ENCODE data around the gene OR2M7.
A peak's percentile ranks its signal among the peaks of the same experiment; 100 is the strongest.
"Not testable (repeated sequence)": the region's sequence is repeated elsewhere in the genome, so short reads cannot be mapped to it uniquely, and the experiment has no call there.

The OR2M7 gene

GRCh38 chr1:248306103-248306502 lies 18.3 kb downstream of the OR2M7 start:
- TF ChIP-seq PAX5 (IDR thresholded peaks at IDR 0.05; ENCODE audit: insufficient read depth, low read length, severe bottlenecking) (no peak), POLR2AphosphoS5 (IDR thresholded peaks at IDR 0.05; ENCODE audit: low read depth, low read length) (no peak), SPI1 (IDR thresholded peaks at IDR 0.05; ENCODE audit: low read depth, low read length) (no peak), POU2F2 (IDR thresholded peaks at IDR 0.05; ENCODE audit: low read depth, low read length) (no peak)
- DNase-seq (ENCODE audit: insufficient read length, low spot score) (no peak), FAIRE-seq (no peak)

DNA sequence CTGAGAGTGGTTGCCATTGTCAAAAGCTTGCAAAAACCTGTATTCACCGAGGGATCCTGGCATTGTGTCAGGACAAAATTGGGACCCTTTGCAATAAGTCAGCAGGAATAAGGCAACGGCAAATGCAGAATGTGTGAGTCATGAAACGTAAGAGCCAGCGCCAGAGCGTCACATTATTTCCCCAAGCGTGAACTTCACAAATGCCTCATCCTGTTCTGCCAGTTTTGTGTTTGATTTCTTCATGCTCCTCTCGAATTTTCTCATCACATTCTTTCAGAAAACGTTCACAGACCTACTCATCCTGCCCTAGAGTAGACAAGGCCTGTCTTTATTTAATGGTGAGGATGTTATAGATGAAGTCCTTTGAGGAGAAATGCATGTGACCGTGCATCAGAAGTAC lies 18.7 kb downstream of the OR2M7 start:
- not testable (repeated sequence) for DNase-seq (ENCODE audit: insufficient read length, low spot score)
- peak; percentile 35 for FAIRE-seq

DNA sequence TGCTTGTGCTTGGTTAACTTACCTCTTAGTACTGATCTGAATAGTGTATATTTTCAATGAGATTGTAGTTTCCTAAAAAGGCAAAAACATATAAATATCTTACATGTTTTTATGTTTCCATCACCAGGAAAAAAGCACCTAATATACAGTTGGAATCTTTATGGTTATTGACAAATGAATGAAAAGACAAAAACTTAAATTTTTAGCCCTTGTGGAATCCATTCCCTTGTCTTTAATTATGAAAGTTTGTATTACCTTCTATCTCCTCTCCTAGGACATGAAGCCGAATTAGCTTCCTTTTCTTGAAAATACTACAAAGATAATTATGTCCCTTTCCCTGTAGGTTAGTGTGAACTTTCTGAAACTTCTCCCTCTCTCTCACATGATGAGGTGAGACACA lies 21.0 kb downstream of the OR2M7 start, which contains the start of gene OR2T12:
Gene OR2T12 (minus strand): TSS at position 101 of the 400 bp plus-strand sequence. CDS start 7,846 bp downstream, outside the sequence.
- TF ChIP-seq PAX5 (IDR thresholded peaks at IDR 0.05; ENCODE audit: insufficient read depth, low read length, severe bottlenecking) (no peak), POLR2AphosphoS5 (IDR thresholded peaks at IDR 0.05; ENCODE audit: low read depth, low read length) (no peak)
- FAIRE-seq (no peak), DNase-seq (ENCODE audit: insufficient read length, low spot score) (no peak)

GRCh38 chr1:248288391-248288790 lies 36.0 kb downstream of the OR2M7 start:
- TF ChIP-seq PAX5 (IDR thresholded peaks at IDR 0.05; ENCODE audit: insufficient read depth, low read length, severe bottlenecking): no peak
- TF ChIP-seq TAF1 (IDR thresholded peaks at IDR 0.05; ENCODE audit: low read depth, low read length): no peak
- TF ChIP-seq POU2F2 (IDR thresholded peaks at IDR 0.05; ENCODE audit: low read depth, low read length): no peak
- TF ChIP-seq POLR2AphosphoS5 (IDR thresholded peaks at IDR 0.05; ENCODE audit: low read depth, low read length): no peak
- TF ChIP-seq SPI1 (IDR thresholded peaks at IDR 0.05; ENCODE audit: low read depth, low read length): no peak
- no peak for TF ChIP-seq POLR2A (IDR thresholded peaks at IDR 0.05; ENCODE audit: low read depth, low read length)
- no peak for FAIRE-seq
- DNase-seq (ENCODE audit: insufficient read length, low spot score): no peak

- DNase-seq (ENCODE audit: insufficient read length, low spot score) (no peak), FAIRE-seq (no peak)
- TF ChIP-seq SPI1 (IDR thresholded peaks at IDR 0.05; ENCODE audit: low read depth, low read length) (no peak), POU2F2 (IDR thresholded peaks at IDR 0.05; ENCODE audit: low read depth, low read length) (no peak), POLR2AphosphoS5 (IDR thresholded peaks at IDR 0.05; ENCODE audit: low read depth, low read length) (no peak), PAX5 (IDR thresholded peaks at IDR 0.05; ENCODE audit: insufficient read depth, low read length, severe bottlenecking) (no peak), POLR2A (IDR thresholded peaks at IDR 0.05; ENCODE audit: low read depth, low read length) (no peak), TAF1 (IDR thresholded peaks at IDR 0.05; ENCODE audit: low read depth, low read length) (no peak)
Measured at GRCh38 chr1:248277876-248278275, 46.5 kb downstream of the OR2M7 start, which contains the start of gene OR2T33. Gene OR2T33 (minus strand): TSS chr1:248277976. CDS start chr1:248273814, 4,162 bp downstream.

All from GM12891 (cell line).